Vagina (tissue), 2 donors: ENCODE measurements around the gene SH3GL3.

Experiments
- CTCF ChIP-seq, 3 experiments: fragments of 450-650 bp in 2 of 3; fragments of 200-600 bp in 1 of 3; sonication (generic) in 1 of 3; IDR thresholded peaks; one replicate each; pipeline ENCODE4 v1.5.1; 2017 to 2019; ENCODE audit warnings: antibody characterized with exemption in 3 of 3, mild to moderate bottlenecking in 2 of 3, moderate library complexity in 2 of 3
- POLR2A ChIP-seq, 2 donors: fragments of 450-650 bp; IDR thresholded peaks; one replicate each; pipeline ENCODE4 v1.6.1; 2017; ENCODE audit warnings: antibody characterized with exemption in 2 of 2, mild to moderate bottlenecking in 2 of 2, moderate library complexity in 2 of 2

GRCh38 chr15:83538682-83539081 lies 91.5 kb downstream of the SH3GL3 start:
- TF ChIP-seq POLR2A (IDR thresholded peaks at IDR 0.05) (no peak), CTCF (IDR thresholded peaks at IDR 0.05) (no peak)
